ENCODE data around the gene SLC5A6.

- no peak for TF ChIP-seq POLR2A (IDR thresholded peaks at IDR 0.05; ENCODE audit: low read depth, low read length)
- TF ChIP-seq POLR2AphosphoS5 (IDR thresholded peaks at IDR 0.05; ENCODE audit: low read depth, low read length): no peak
- no peak for TF ChIP-seq POU2F2 (IDR thresholded peaks at IDR 0.05; ENCODE audit: low read depth, low read length)
- no peak for TF ChIP-seq TAF1 (IDR thresholded peaks at IDR 0.05; ENCODE audit: low read depth, low read length)
- no peak for TF ChIP-seq PAX5 (IDR thresholded peaks at IDR 0.05; ENCODE audit: insufficient read depth, low read length, severe bottlenecking)
Measured at GRCh38 chr2:27255660-27256059, 43.6 kb upstream of the SLC5A6 start.
